H9 (cell line): Measurements from ENCODE around the gene HIP1. TPM values are rescaled to one million over a fixed set of nuclear protein-coding genes. Genes with fewer than 3 reads are reported as not detected.

ENCODE experiments used
- DNase-seq: peaks from one replicate; pipeline ENCODE4 v3.0.0-alpha.2; 2017
- H2AFZ ChIP-seq: one replicate; pipeline ENCODE4 v1.6.1; 2013; ENCODE audit warnings: mild to moderate bottlenecking, low read length, control low read depth, moderate library complexity
- H2AK5ac ChIP-seq: 2 replicates; pipeline ENCODE4 v1.6.1; 2013; ENCODE audit warnings: low read length, control low read depth, mixed read lengths; ENCODE audit not compliant: insufficient read length
- H2BK120ac ChIP-seq: one replicate; pipeline ENCODE4 v1.6.1; 2013; ENCODE audit warnings: low read depth, mild to moderate bottlenecking, low read length, control low read depth, inconsistent platforms; ENCODE audit not compliant: poor library complexity, severe bottlenecking
- H2BK12ac ChIP-seq: 2 replicates; pipeline ENCODE4 v1.6.1; 2013; ENCODE audit warnings: low read length, control low read depth, mixed read lengths, low read depth; ENCODE audit not compliant: insufficient read length
- H2BK15ac ChIP-seq: 2 replicates; pipeline ENCODE4 v1.6.1; 2013; ENCODE audit warnings: low read depth, low read length, control low read depth
- H2BK20ac ChIP-seq: one replicate; pipeline ENCODE4 v1.6.1; 2013; ENCODE audit warnings: low read depth, mild to moderate bottlenecking, low read length, control low read depth, inconsistent platforms; ENCODE audit not compliant: poor library complexity, severe bottlenecking
- H2BK5ac ChIP-seq: 2 replicates; pipeline ENCODE4 v1.6.1; 2013; ENCODE audit warnings: low read length, control low read depth, mixed read lengths; ENCODE audit not compliant: insufficient read length
- H3K14ac ChIP-seq: 2 replicates; pipeline ENCODE4 v1.6.1; 2013; ENCODE audit warnings: low read length, control low read depth; ENCODE audit not compliant: insufficient read depth
- H3K18ac ChIP-seq: 2 replicates; pipeline ENCODE4 v1.6.1; 2013; ENCODE audit warnings: low read depth, mild to moderate bottlenecking, mixed read lengths, low read length, control low read depth; ENCODE audit not compliant: insufficient read length
- H3K23ac ChIP-seq: 2 replicates; pipeline ENCODE4 v1.6.1; 2013; ENCODE audit warnings: low read length, control low read depth, mixed read lengths, low read depth; ENCODE audit not compliant: insufficient read length
- H3K23me2 ChIP-seq: 2 replicates; pipeline ENCODE4 v1.6.1; 2013; ENCODE audit warnings: low read depth, mild to moderate bottlenecking, mixed read lengths, low read length, control low read depth; ENCODE audit not compliant: insufficient read length, poor library complexity, severe bottlenecking
- H3K27ac ChIP-seq: 2 replicates; pipeline ENCODE4 v1.5.1; 2013; ENCODE audit warnings: low read length, control low read depth, mixed read lengths, low read depth; ENCODE audit not compliant: insufficient read length
- H3K27me3 ChIP-seq: 2 replicates; pipeline ENCODE4 v1.6.1; 2013; ENCODE audit warnings: low read length, control low read depth, inconsistent platforms; ENCODE audit not compliant: insufficient read depth
- H3K4ac ChIP-seq: 2 replicates; pipeline ENCODE4 v1.6.1; 2013; ENCODE audit warnings: low read depth, mild to moderate bottlenecking, control low read depth, inconsistent platforms, low read length, moderate library complexity
- H3K4me1 ChIP-seq: 2 replicates; pipeline ENCODE4 v1.6.1; 2013; ENCODE audit warnings: low read length, control low read depth, inconsistent platforms; ENCODE audit not compliant: insufficient read depth
- H3K4me2 ChIP-seq: 2 replicates; pipeline ENCODE4 v1.6.1; 2013; ENCODE audit warnings: low read length, control low read depth, mixed read lengths; ENCODE audit not compliant: insufficient read length, insufficient read depth
- H3K56ac ChIP-seq: 2 replicates; pipeline ENCODE4 v1.6.1; 2013; ENCODE audit warnings: low read depth, mild to moderate bottlenecking, mixed read lengths, low read length, control low read depth; ENCODE audit not compliant: insufficient read length
- H3K79me1 ChIP-seq: 2 replicates; pipeline ENCODE4 v1.6.1; 2013; ENCODE audit warnings: low read depth, mild to moderate bottlenecking, moderate library complexity, low read length, control low read depth, inconsistent platforms; ENCODE audit not compliant: insufficient read depth, poor library complexity, severe bottlenecking
- H3K79me2 ChIP-seq: 2 replicates; pipeline ENCODE4 v1.6.1; 2013; ENCODE audit warnings: low read length, control low read depth, inconsistent platforms; ENCODE audit not compliant: insufficient read depth
- H3K9ac ChIP-seq: 2 replicates; pipeline ENCODE4 v1.6.1; 2013; ENCODE audit warnings: low read length, control low read depth, mixed read lengths; ENCODE audit not compliant: insufficient read length; ENCODE audit errors: extremely low read depth
- H3K9me3 ChIP-seq: one replicate; pipeline ENCODE4 v1.6.1; 2013; ENCODE audit warnings: low read depth, low read length, inconsistent platforms; ENCODE audit not compliant: control insufficient read depth
- H3T11ph ChIP-seq: one replicate; pipeline ENCODE4 v1.6.1; 2013; ENCODE audit warnings: mild to moderate bottlenecking, low read length, control low read depth, inconsistent platforms
- H4K20me1 ChIP-seq: one replicate; pipeline ENCODE4 v1.6.1; 2013; ENCODE audit not compliant: control insufficient read depth, insufficient read length, insufficient read depth
- H4K5ac ChIP-seq: 2 replicates; pipeline ENCODE4 v1.6.1; 2013; ENCODE audit warnings: low read depth, mild to moderate bottlenecking, mixed read lengths, low read length, control low read depth; ENCODE audit not compliant: insufficient read length
- H4K8ac ChIP-seq: replicated peaks from 2 replicates; pipeline ENCODE4 v1.6.1; 2013; ENCODE audit warnings: low read length, control low read depth, mixed read lengths, low read depth; ENCODE audit not compliant: insufficient read length
- H4K91ac ChIP-seq: 2 replicates; pipeline ENCODE4 v1.6.1; 2013; ENCODE audit warnings: low read depth, mild to moderate bottlenecking, moderate library complexity, mixed read lengths, low read length, control low read depth; ENCODE audit not compliant: insufficient read length
- H3K27ac Mint-ChIP-seq, 3 experiments: 2 replicates in 2 of 3; 3 replicates in 1 of 3; pipeline ENCODE4 v1.8.0; 2020 to 2021; ENCODE audit warnings: mixed read lengths in 3 of 3, mild to moderate bottlenecking in 1 of 3, moderate library complexity in 1 of 3
- H3K27me3 Mint-ChIP-seq: 2 replicates; pipeline ENCODE4 v1.8.0; 2021; ENCODE audit warnings: low read depth, mild to moderate bottlenecking, moderate library complexity, mixed read lengths
- H3K36me3 Mint-ChIP-seq, 3 experiments: 2 replicates in 2 of 3; 3 replicates in 1 of 3; pipeline ENCODE4 v1.8.0; 2020 to 2021; ENCODE audit warnings: low read depth in 3 of 3, mixed read lengths in 3 of 3; ENCODE audit not compliant: insufficient read depth in 1 of 3
- H3K4me1 Mint-ChIP-seq, 2 experiments: 2 replicates each; pipeline ENCODE4 v1.8.0; 2020; ENCODE audit warnings: mixed read lengths in 2 of 2
- H3K4me3 Mint-ChIP-seq, 2 experiments: 2 replicates in 1 of 2; 3 replicates in 1 of 2; pipeline ENCODE4 v1.8.0; 2020 to 2021; ENCODE audit warnings: mild to moderate bottlenecking in 2 of 2, mixed read lengths in 2 of 2, moderate library complexity in 1 of 2
- H3K9me3 Mint-ChIP-seq, 2 experiments: 2 replicates in 1 of 2; 3 replicates in 1 of 2; pipeline ENCODE4 v1.8.0; 2020; ENCODE audit warnings: mild to moderate bottlenecking in 2 of 2, mixed read lengths in 2 of 2, moderate library complexity in 1 of 2
- CTCF ChIP-seq: fragments of 200-600 bp; sonication (generic); conservative IDR thresholded peaks from 3 replicates; pipeline ENCODE4 v1.8.0; 2021; ENCODE audit warnings: antibody characterized with exemption, mild to moderate bottlenecking
- WGBS: extraction: QIAGEN DNeasy Blood & Tissue Kit; methylation state at CpG from one replicate; pipeline ENCODE4 v1.1.7; 2013; ENCODE audit warnings: missing lambda C conversion rate, low lambda C conversion rate, mixed read lengths; ENCODE audit not compliant: insufficient read length; ENCODE audit errors: extremely low coverage; 5-methylcytosine and 5-hydroxymethylcytosine counted together
- total RNA-seq: library from RNA; stranded (reverse); gene quantifications from 2 replicates; pipeline ENCODE4 v1.2.1, GENCODE V29; 2021

HIP1 gene
- total RNA-seq, 1 experiment from 2014 or later = 87.5 TPM

- Histone ChIP-seq H2BK20ac (no peak overlapping the region), H3K23ac (no peak overlapping the region), H3K18ac (no peak overlapping the region), H4K5ac (no peak overlapping the region), H4K91ac (no peak overlapping the region), H3K27ac (no peak overlapping the region), H3K9ac (no peak overlapping the region), H3K79me2 (no peaks in the 10 kb centered on the region), H2AFZ (no peak overlapping the region), H2BK15ac (no peak overlapping the region), H2AK5ac (no peak overlapping the region), H4K8ac (no peak overlapping the region), H3K14ac (no peak overlapping the region), H2BK120ac (no peak overlapping the region), H3K4ac (no peak overlapping the region), H3K23me2 (no peaks in the 10 kb centered on the region), H3K27me3 (no peaks in the 10 kb centered on the region), H3K4me2 (no peak overlapping the region), H3K56ac (no peak overlapping the region), H3K9me3 (no peaks in the 10 kb centered on the region), H3K4me1 (no peaks in the 10 kb centered on the region), H2BK5ac (no peak overlapping the region), H2BK12ac (no peak overlapping the region), H3K79me1 (no peaks in the 10 kb centered on the region), H4K20me1 (no peaks in the 10 kb centered on the region), H3T11ph (no peak overlapping the region)
- no peaks in the 10 kb centered on the region for H3K27me3 Mint-ChIP-seq
- H3K4me3 Mint-ChIP-seq = no peak overlapping the region
- WGBS = no CpG with 5 or more reads among the region's 6 CpGs
- H3K27ac Mint-ChIP-seq = peak overlapping the region in 2 of 3 experiments; percentile 59 to 85; a peak in 2 of 7 replicates
- no peak for TF ChIP-seq CTCF
- H3K4me1 Mint-ChIP-seq = no peaks in the 10 kb centered on the region
- H3K9me3 Mint-ChIP-seq = no peaks in the 10 kb centered on the region
- peaks cover 51 to 88% (median 72%) of the 10 kb centered on the region in 3 experiments for H3K36me3 Mint-ChIP-seq
- no peak for DNase-seq
Observed at GRCh38 chr7:75579899-75580298, 158.8 kb downstream of the HIP1 start.
